Skin epidermis (tissue), 12 donors: Measurements from ENCODE around the gene LMNTD2.
A peak's percentile ranks its signal among the peaks of the same experiment; 100 is the strongest.

Source experiments
- H3K27ac ChIP-seq, 21 experiments: fragments of 200-600 bp; sonication (generic) in 11 of 21; one replicate each; pipeline ENCODE4 v1.5.0; 2020; ENCODE audit warnings: mild to moderate bottlenecking in 3 of 21, inconsistent platforms in 2 of 21, moderate library complexity in 2 of 21
- H3K4me3 ChIP-seq, 7 experiments: fragments of 200-600 bp; sonication (generic) in 2 of 7; one replicate each; pipeline ENCODE4 v1.5.0; 2020; ENCODE audit warnings: inconsistent platforms in 2 of 7, mild to moderate bottlenecking in 2 of 7, moderate library complexity in 1 of 7

Gene LMNTD2

GRCh38 chr11:587978-588380, 27.4 kb upstream of the LMNTD2 start:
- peak overlapping the region in 9 of 21 experiments; percentile 11 to 70 (median 49) for H3K27ac ChIP-seq
- H3K4me3 ChIP-seq = no peak overlapping the region

- peak overlapping the region in 8 of 21 experiments; percentile 30 to 70 (median 52) for H3K27ac ChIP-seq
- no peak overlapping the region for H3K4me3 ChIP-seq
Observed at GRCh38 chr11:587546-587945, 27.0 kb upstream of the LMNTD2 start.

- H3K27ac ChIP-seq = peak overlapping the region in 2 of 21 experiments; percentile 37 to 70
Observed at GRCh38 chr11:586376-587316, 26.1 kb upstream of the LMNTD2 start.

DNA sequence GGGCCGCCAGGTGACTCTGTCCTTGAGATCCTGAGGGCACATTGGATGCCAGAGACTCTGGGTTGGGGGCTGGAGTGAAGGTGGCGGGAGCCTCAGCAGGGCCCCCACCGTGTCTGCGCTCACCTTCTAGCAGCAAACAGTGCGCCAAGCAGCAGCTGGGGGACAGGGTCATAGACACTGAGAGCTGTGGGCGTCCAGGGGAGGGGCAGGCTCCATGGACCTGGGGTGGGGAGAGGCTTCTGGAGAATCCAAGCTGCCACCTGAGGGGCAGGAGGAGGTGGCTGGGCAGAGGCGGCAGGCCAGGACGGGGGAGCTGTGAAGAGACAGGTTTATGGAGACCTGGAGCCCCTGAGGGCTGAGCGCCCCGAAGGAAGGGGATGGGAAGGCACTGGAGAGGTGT, 23.7 kb upstream of the LMNTD2 start:
- no peak overlapping the region for H3K4me3 ChIP-seq
- no peak overlapping the region for H3K27ac ChIP-seq

More at GRCh38 chr11:586376-587316, 26.1 kb upstream of the LMNTD2 start:
- no peak overlapping the region for H3K4me3 ChIP-seq

DNA sequence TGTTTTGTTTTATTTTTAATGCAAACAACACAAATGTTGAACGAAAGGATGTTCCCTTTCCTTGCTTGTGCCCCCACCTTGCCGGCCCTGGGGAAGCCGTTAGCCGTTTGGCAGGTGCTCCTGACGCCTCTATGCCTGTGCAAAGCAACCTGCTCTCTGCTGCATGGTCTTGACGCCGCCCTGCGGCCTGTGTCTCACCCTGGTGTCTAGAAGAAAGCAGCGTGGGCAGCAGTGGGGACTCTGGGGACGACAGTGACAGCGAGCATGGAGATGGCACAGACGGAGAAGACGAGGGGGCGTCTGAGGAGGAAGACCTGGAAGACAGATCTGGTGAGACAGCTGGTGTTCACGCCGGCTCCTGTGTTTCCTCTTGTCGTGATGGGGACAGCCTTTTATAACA, 21.2 kb upstream of the LMNTD2 start:
- Histone ChIP-seq H3K4me3 (no peak overlapping the region), H3K27ac (no peak overlapping the region)

- Histone ChIP-seq H3K4me3 (no peak overlapping the region), H3K27ac (no peak overlapping the region)
Observed at GRCh38 chr11:581342-581741, 20.8 kb upstream of the LMNTD2 start.

- H3K4me3 ChIP-seq = no peak overlapping the region
- peak overlapping the region in 1 of 21 experiments; percentile 20 for H3K27ac ChIP-seq
Observed at GRCh38 chr11:579830-580601, 19.5 kb upstream of the LMNTD2 start.

DNA sequence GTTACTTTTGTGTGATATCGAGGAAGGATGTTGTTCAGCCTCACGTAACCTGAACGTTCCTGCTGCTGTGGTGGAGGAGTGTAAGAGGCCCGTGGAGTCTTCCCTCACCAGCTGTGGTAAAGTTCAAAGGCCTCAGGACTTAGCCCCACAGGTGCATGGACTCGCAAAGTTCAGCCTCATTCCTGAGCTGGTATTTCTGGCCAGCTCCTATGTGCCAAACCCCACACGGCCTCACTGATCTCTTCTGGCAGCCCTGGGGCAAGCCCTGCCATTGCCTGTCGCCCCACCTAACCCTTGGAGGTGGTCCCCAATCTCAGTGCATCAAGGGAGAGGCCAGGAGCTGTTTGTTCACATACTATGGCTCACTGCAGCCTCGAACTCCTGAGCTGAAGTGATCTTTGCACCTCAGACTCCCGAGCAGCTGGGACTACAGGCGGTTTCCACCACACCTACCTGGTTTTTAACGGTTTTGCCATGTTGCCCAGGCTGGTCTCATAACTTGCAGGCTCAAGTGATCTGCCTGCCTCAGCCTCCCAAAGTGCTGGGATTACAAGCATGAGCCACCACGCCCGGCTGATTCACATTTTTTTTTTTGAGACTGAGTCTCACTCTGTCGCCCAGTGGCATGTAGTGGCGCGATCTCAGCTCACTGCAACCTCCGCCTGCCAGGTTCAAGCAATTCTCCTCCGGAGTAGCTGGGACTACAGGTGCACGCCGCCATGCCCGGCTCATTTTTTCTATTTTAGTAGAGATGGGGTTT, 17.9 kb upstream of the LMNTD2 start:
- peak overlapping the region in 2 of 7 experiments; percentile 73 to 92 for H3K4me3 ChIP-seq

GRCh38 chr11:577611-577894, 17.0 kb upstream of the LMNTD2 start:
- H3K27ac ChIP-seq = peak overlapping the region in 16 of 21 experiments; percentile 86 to 99 (median 96)
- H3K4me3 ChIP-seq = peak overlapping the region; percentile 56 to 92 (median 74)

More for the DNA sequence above, 17.9 kb upstream of the LMNTD2 start:
- H3K27ac ChIP-seq = peak overlapping the region in 5 of 21 experiments; percentile 3 to 96 (median 47)

GRCh38 chr11:576811-577610, 16.5 kb upstream of the LMNTD2 start:
- peak overlapping the region; percentile 56 to 92 (median 74) for H3K4me3 ChIP-seq
- peak overlapping the region in 20 of 21 experiments; percentile 12 to 99 (median 96) for H3K27ac ChIP-seq

GRCh38 chr11:575996-576768, 15.6 kb upstream of the LMNTD2 start, which contains the start of gene PHRF1:
PHRF1 (plus strand) TSS chr11:576470; CDS start chr11:581513, 5,043 bp downstream.
- Histone ChIP-seq H3K27ac (peak within 1 kb of the TSS; percentile 77 to 99 (median 97)), H3K4me3 (peak within 1 kb of the TSS; percentile 56 to 92 (median 74))

DNA sequence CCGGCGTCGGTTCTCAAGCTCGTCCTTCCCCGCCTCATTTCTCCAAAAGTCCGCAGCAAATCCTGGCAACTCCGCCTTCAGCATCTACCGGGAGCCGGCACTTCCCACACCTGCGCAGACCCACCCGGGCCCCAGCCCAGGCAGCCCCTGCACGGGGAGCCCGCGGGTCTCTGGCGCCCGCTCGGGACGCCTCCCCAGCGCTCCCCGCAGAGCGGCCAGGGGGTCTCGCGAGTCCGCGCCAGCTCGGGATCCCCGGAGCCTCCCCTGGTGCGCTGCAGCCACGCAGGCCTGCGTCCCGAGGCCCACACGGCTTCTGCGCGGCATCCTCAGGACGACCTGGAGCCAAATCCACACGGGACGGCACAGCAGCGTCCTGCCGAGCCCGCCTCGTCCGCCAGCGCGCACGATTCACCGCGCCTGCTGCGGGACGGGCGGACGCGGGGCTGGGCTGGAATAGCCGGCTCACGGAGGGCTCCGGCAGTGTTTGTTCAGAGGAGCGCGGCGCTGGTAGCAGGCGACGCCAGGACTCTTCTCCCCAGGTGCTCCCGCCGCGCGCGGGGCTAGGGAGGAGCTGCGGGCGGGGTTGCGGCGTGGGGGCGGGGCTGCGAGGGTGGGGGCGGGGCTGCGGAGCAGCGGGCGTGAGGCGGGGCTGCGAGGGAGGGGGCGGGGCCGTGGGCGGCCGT, 14.9 kb upstream of the LMNTD2 start:
- H3K27ac ChIP-seq = peak overlapping the region in 19 of 21 experiments; percentile 12 to 80 (median 56)
- H3K4me3 ChIP-seq = peak overlapping the region; percentile 51 to 73 (median 55)

DNA sequence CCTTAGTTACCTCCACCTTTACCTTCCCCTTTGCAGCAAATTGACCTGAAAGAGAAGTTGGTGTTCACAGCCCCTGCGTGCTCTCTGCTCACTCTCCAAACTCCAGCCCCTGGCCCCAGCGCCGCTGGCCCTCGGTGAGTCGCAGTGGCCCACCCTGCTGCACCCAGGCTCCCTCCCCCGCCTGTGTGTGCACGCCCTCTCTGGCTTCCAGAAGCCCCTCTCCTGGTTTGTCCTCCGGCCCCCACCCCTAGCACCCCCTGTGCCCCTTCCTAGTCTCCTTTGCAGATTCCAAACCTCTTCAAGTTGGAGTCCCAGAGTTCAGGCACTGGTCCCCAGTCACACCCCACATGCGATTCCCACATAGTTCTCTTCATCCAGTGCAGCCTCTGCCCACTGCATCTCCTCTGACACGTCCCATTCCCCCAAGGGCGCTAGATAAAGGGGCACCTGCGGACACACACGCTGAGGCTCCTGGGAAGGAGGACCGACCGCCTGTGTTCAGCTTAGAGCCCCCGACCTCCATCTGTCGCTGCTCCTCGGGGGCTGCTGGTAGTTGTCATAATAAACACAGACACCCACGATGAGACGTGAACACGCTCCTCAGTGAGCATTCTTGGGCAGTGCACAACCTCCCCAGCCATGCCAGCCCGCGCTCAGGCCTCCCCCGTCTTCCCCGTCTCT, 14.2 kb upstream of the LMNTD2 start:
- peak overlapping the region in 11 of 21 experiments; percentile 12 to 80 (median 72) for H3K27ac ChIP-seq
- peak overlapping the region; percentile 51 to 73 (median 55) for H3K4me3 ChIP-seq

- peak overlapping the region in 2 of 21 experiments; percentile 73 to 74 for H3K27ac ChIP-seq
- peak overlapping the region in 4 of 7 experiments; percentile 2 to 73 (median 63) for H3K4me3 ChIP-seq
Observed at GRCh38 chr11:574031-574570, 13.6 kb upstream of the LMNTD2 start.

- no peak overlapping the region for H3K4me3 ChIP-seq
- H3K27ac ChIP-seq = no peak overlapping the region
Observed at GRCh38 chr11:573146-573759, 12.7 kb upstream of the LMNTD2 start.

DNA sequence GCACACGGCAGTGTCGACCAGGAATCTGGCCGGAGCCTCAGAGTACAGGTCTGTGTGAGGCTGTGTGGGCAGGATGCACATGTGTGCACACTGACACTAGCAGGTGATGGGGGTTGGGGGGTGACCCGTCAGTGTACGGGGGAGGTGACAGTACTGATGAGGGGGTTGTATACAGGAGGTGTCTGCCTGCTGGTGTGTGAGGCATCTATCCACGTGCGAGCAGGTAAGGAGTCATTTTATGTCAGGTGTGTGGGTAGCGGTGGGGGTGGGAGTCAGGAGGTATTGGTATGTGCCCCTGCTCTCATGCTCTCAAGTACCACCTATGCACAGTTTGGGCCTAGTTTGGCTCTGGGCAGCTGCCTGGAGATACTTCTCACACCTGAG, 11.3 kb upstream of the LMNTD2 start:
- Histone ChIP-seq H3K27ac (no peak overlapping the region), H3K4me3 (no peak overlapping the region)
